Measurements from ENCODE around the gene TCEANC.

The TCEANC gene

DNA sequence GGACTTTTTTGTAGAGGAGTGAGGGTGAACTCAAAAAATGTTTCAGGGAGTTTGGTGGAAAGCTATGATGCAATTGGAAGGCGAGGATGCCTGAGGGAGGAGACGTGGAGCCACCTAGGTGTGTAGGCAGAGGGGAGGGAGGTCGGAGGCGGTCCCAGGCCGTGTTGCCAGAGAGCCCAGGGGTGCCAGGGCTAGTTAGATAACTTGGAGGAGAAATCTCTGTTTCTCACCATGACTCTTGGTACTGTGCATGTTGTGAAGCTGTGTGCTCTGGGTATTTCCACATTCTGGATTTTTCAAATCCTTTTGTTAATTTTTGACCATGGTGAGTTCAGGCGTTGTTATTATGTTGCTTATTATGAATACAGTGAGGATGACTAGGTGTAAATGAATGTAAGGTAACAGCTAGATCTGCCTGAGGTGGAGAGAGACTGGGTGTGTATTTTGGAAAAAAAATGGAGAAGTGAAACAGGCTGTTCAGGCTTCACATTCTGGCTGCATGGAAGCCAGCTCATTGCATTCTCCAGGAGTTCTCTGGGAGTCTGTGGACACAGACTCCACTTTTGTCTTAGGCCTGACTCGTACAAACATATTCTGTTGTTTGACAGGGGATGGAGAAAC is 40.5 kb downstream of the TCEANC start:
- no peak for DNase-seq

DNA sequence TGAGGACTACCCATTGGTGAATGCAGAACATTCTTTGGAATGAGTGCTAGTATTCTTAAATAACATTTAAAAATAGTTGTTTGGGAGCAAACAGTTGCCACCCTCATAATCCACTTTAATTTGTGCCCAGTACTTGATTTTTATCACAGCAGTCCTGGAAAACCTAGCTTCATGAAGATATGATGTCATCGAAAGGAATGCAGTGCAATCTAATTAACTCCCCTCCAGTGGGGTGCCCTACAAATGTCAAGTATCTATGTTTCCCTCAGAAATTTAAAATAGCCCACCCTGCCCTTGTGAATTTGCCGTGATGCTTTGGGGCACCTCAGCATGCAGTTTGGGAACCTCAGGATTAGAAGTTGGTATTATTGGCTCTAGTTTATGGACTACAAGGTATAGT is 41.4 kb downstream of the TCEANC start:
- no peak for DNase-seq

DNA sequence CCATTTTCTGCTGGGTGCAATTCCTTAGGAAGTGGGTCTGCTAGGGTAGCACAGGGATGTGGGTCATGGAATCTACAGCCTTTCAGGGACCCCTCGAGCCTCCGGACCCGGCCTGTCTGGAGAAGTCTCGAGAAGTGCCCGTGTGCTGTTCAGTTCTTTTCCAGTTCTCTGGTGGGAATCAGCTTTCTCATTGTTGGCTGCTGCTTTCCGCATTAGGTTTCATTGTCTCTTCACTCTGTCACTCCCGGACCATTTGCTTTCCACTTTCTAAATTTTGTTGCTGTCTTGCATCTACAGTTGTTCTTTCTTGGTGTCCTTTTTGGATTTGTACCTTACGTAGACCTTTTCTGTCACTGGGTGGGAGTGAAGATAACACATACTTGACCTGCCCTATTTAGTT is 42.0 kb downstream of the TCEANC start:
- DNase-seq = no peak

DNA sequence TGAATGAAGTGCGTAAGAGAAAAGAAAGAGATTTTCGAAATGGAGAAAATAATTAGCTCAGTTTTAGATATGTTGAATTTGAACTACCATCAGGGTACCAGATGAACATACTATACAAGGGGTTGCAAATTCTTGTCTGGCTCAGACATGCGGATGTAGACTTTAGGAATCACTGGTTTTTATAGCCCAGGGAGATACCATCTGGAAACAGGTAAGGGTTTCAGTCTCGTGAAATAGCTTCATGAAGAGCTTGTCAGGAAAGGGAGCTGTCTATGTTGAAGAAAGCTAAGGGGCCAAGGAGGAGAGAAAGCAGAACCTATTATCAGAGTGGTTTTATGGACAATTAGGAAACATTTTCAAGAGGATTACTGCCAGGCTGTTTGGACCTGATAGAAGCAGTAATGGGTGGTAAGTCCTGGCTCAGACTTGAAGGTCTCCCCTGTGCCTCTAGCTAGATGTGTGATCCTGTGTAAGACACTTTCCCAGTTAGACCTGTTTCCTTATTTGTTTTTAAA is 42.7 kb downstream of the TCEANC start:
- no peak for DNase-seq

DNA sequence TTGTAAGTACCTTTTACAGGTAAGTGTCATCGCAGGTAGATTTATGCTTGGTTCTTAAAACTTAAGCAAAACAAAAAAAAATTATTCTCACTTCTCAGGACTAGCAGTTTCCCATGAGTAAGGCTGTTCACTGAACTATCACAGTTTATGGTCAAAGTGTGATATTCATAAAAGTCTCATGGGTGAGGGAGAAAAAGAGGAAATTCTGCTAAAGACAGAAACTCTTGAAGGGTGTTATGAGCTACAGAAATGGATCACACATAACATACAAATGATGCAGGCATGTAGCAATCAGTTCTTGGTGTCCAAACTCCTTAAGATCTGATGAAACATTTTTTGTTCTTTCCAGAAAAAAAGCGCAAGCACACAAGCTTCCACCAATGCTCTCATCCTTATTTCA is 44.5 kb downstream of the TCEANC start:
- DNase-seq = no peak

DNA sequence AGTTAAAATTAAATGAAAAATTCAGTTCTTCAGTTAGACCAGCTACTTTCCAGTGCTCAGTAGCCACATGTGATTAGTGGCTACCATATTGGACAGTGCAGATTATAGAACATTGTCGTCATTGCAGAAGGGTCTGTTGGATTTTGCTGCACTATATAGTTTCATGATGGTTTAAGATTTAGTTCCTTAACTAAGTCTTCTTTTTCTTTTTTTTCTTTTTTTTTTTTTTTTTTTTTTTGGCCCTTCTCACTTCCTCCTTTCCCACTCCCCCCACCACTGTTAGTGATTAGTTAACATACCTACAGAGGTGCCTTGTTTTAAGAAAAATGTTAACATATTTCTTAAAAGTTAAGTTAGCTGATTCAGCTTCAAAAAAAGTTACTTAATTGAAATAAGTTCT is 45.0 kb downstream of the TCEANC start:
- no peak for DNase-seq

DNA sequence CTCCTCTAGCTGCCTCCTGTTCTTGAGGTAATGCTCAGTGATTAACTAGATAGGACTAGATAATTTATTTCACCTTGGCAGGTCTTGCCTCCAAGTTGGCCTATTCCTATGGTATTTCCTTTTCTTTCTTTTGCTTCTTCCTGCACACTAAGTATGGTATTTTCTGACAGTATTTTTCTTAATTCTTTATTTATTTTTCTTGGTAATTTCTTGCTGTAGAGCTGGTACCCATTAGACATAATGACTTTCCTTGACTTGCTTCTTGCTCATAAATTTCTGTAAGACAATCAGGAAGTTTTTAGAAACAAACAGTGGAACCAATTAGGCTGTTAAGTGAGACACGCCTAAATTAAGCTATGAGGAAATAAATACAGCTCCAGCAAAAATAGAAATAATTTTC is 45.5 kb downstream of the TCEANC start:
- DNase-seq = no peak

DNA sequence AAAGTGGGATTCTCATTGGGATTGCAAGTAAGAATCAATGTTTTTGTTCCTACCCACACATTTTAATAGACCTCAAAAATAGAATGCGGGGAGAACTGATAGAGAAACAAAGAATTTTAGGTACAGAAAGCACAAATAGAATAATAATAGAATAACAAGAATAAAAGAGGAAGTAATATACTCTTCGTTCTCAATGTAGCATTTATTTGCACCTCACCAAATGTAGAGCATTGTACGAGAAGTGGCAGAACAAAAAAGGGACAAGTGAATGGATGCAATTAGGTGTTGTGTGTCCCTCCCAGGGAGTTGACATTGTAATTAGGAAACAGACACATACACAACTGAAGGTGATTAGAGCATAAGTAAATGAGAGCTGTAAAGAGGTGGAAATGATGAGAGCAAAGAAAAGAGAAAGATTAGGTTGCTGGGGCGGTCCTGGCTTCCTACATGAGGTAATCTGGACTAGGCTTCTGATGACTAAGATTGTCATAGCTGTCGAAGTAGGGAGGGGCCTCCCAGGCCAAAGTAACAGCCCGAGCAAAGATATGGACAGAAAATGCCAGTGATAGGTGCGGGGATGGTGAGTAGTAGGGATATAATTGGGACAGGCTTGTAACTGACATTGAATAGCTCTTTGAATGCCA is 46.4 kb downstream of the TCEANC start:
- DNase-seq = no peak

DNA sequence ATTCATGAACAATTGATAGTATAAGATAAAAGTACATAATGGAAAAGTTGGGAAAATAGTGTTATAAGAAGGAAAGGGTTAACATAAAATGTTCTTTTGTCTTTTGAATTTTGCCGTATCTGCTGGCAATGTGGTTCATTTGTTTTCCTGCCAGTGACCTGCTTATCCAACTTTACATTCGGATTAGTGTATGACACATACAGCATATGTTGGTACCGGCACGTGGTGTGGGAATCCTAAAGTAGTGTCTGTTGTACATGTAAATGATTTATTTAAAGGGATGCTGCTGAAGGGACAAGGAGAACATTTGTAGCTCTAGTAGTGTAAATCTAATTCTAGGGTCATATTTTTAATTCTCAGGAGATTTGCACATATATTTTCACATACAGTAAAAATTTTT is 47.4 kb downstream of the TCEANC start:
- no peak for DNase-seq

DNA sequence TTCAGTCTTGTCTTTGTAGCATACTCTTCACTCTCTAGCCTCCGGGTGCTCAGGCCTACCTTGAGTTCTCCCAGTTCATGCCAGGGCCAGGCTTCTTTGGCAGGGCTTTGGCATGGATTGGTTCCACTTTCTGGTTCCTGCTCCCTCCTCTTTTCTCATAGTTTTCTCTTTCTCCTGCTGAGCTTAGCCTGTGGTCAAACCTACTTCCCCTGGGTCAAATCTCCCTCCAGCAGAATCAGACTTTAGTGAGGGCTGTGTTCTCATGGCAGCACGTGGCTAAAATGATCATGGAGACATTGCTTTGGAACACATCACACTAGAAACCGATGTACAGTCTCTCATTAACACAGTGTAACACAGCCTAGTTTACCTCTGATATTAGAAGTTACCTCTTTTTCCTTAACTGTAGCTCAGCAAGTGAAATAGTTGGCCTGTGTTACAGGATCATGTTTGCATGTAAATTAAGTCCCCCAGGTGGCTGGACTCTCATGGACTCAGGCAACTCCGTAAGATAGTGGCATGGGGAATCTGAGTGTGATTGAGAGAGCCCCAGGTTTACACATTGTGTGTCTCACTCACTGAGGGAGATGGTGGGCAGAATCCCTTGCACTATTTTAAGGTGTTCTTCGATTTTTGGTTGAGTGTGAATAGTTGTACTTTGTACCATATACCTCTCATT is 49.3 kb downstream of the TCEANC start:
- no peak for DNase-seq

DNA sequence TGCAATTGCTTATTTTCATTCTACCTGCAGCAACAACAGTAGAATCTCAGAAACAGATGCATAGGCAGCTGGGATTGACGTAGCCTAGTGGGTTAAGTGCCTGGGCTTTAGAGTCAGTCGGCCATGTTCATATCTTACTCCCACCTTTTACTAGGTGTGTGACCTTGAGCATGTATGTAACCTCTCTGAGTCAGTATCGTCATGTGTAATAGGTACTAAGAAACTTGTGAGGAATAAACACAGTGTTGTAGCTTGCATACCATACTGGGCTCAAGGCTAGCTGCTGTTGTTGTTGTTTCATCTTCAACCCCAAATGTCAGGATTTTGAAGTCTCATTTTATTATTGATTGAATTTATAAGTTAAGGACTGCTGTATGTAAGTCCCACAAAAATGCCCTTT is 50.2 kb downstream of the TCEANC start:
- DNase-seq = no peak

DNA sequence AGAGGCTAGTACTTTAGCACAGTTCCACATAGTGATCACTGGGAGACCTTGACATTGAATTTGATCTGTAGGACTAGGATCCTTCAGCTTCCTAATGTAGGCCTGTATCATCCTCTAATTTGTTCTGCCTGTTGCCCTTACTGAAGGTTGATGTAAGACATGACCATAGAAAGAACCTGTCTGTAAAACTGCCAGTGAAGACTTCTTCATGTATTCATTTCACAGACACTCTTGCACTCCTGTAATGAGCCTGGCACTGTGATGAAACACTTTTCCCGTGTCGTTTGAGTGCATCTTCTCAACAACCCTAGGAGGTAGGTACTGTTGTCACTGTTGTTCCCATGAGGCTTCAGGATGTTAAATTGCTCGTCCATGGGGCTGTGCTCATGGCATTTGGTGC is 50.6 kb downstream of the TCEANC start:
- no peak for DNase-seq

DNA sequence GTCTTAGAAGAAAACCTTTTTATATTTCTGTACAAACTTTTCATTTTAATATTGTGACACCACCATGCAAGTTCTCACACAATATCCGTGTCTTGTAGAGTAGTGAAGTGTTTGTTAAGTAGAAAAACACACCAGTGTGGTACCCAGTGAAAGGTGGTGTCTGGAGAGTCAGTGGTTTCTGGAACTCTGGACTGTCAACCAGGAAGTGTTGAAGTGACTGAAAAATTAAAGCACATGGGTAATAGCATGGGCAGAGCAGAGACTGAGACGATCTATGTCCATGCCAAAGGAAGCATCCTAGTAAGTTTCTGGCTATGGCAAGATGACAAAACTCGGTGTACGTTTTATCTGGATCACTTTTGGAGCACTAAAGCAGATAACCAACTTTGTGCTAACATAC is 58.2 kb downstream of the TCEANC start:
- DNase-seq = no peak

Data from cerebellar nuclear complex (tissue), 1 donor.